ENCODE data around the gene CRB2.

CRB2 gene

DNA sequence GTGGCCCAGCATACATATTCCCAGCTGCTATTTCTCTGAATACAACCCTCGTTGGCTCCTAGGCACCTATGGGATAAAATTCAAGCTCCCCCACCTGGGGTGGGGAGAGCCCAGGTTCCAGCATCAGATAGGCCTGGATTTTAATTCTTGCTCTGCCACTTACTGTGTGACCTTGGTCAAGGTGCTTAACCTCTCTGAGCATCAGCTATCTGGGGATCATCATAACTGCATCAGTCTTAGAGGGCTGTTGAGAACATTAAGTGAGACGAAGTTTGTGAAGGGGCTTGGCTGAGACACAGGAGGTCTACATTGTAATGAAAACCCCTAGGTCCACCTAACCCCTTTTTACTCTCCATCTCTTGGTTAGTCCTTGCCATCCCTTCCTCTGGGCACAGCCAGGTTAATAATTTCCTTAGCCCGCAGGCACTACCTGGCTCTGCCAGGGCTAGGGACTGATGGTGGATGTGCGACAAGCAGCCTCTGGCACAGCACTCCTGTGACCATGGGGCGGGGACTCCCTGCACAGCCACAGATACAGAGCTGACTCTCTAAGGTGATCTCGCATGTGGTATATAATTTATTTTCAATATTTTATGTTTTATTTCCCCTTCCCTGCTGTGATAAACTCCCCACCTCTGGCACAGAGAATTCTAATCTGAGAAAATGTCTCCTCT, 68.7 kb downstream of the CRB2 start:
- no peak overlapping the region for H3K27ac Mint-ChIP-seq
- CTCF ChIA-PET, result no interaction called here

DNA sequence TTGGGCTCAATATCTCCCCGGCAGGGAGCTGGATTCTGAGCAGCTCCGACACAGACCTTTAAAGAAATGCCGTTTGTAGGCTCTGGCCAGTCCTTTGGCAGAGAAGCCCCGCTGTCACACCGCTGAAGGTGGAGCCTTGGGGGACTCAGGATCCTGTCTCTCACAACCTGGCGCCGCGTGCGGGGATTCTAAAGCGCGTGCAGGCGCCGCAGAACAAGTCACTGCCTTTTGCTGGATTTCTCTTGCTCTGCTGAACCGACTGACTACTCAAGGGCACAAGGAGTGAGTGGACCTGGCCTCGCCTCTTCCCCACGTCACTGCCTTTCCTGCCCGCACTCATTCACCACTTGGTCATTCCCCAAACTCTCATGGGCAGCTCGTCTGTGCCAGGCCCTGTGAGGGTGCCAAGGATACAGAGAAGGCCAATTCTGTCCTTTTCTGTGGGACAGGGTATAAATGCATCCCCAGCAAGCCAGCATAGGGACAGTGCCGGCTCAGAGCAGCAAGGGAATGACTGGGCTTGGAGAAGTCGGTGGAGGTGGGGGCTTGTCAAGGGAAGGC, 69.3 kb downstream of the CRB2 start:
- Mint-ChIP-seq H3K9me3 (peaks cover 2% of the 10 kb centered on the region), H3K4me1 (no peaks in the 10 kb centered on the region), H3K36me3 (no peaks in the 10 kb centered on the region), H3K27me3 (no peaks in the 10 kb centered on the region), H3K4me3 (no peak overlapping the region), H3K27ac (no peak overlapping the region)
- no peak for DNase-seq
- CTCF ChIA-PET, result no interaction called here

More for the DNA sequence above, 68.7 kb downstream of the CRB2 start:
- no peak for DNase-seq
- Mint-ChIP-seq H3K36me3 (no peaks in the 10 kb centered on the region), H3K4me3 (no peak overlapping the region), H3K4me1 (no peaks in the 10 kb centered on the region), H3K9me3 (peaks cover 2% of the 10 kb centered on the region), H3K27me3 (no peaks in the 10 kb centered on the region)

DNA sequence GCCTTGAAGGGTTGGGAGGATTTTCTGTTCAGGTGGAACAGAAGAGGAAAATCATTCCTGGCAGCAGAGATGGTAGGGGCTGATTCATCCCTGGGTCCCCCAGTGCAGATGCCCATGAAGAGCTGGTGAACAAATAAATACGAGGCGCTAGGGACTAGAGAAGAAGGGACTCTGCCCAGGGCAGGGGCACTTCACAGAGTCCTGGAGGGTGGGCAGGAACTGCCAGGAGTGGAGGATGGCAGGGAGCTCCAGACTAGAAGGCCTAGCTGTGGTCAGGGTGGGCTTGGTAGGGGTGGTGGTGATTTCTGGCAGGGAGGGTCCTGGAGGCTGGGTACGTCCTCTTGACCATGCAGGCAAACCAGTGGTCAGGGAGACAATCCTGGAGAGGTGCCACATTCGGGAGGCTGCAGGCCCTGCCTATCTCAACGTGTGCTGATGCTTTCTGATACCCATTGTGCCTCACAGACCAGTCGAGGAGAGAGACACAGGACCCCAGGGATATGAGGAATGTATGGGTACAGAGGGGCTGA, 69.9 kb downstream of the CRB2 start:
- H3K27me3 Mint-ChIP-seq, result no peaks in the 10 kb centered on the region

DNA sequence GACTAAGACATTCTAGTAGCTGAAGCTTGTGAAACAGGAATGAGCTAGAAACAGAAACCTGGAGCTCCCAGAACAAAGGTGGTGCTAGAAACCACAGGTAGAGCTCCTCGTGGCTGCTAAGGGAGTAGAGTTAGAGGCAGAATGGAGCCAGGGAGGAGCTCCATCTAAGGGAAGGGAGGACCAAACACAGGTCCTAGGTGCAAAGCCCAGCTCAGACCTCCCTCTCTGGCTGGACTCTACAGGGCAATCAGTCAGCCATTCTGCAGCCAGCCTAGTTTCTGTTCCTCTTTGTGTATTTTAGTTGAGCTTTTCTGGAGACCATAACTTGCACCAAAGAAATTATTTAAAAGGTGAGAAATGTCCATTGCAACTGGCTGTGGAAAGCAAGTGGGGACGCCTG, 70.4 kb downstream of the CRB2 start:
- Mint-ChIP-seq H3K27me3 (no peaks in the 10 kb centered on the region), H3K4me1 (no peaks in the 10 kb centered on the region), H3K36me3 (no peaks in the 10 kb centered on the region), H3K9me3 (peaks cover 2% of the 10 kb centered on the region), H3K27ac (no peak overlapping the region), H3K4me3 (no peak overlapping the region)
- no peak for DNase-seq
- CTCF ChIA-PET, result interaction anchor here (0.9 kb wide), 2 partner anchors 615 to 1154 kb away, joined by 3 read pairs; no protein-coding TSS in a partner anchor

More for the DNA sequence above, 69.9 kb downstream of the CRB2 start:
- Mint-ChIP-seq H3K4me3 (no peak overlapping the region), H3K27ac (no peak overlapping the region), H3K9me3 (peaks cover 2% of the 10 kb centered on the region), H3K4me1 (no peaks in the 10 kb centered on the region), H3K36me3 (no peaks in the 10 kb centered on the region)
- DNase-seq, result no peak
- CTCF ChIA-PET, result interaction anchor here (0.9 kb wide), 2 partner anchors 616 to 1153 kb away, joined by 3 read pairs; no protein-coding TSS in a partner anchor

Measured in activated naive CD4-positive, alpha-beta T cell treated with anti-CD3 and anti-CD28 coated beads, Interleukin-2, amount 10 ng/mL, durations not matched to agents 7 days and 5 days (primary cell).